Stimulated activated CD8-positive, alpha-beta memory T cell treated with anti-CD3 and anti-CD28 coated beads, Interleukin-7, amount 100 ng/mL, for 24 hours (primary cell): ENCODE data around the gene SLC22A5.
"Not testable (repeated sequence)": the region's sequence is repeated elsewhere in the genome, so short reads cannot be mapped to it uniquely, and the experiment has no call there.

Source experiments
- DNase-seq: peaks from one replicate; pipeline ENCODE4 v3.0.0-alpha.2; 2020; ENCODE audit warnings: low read depth

SLC22A5 gene

DNA sequence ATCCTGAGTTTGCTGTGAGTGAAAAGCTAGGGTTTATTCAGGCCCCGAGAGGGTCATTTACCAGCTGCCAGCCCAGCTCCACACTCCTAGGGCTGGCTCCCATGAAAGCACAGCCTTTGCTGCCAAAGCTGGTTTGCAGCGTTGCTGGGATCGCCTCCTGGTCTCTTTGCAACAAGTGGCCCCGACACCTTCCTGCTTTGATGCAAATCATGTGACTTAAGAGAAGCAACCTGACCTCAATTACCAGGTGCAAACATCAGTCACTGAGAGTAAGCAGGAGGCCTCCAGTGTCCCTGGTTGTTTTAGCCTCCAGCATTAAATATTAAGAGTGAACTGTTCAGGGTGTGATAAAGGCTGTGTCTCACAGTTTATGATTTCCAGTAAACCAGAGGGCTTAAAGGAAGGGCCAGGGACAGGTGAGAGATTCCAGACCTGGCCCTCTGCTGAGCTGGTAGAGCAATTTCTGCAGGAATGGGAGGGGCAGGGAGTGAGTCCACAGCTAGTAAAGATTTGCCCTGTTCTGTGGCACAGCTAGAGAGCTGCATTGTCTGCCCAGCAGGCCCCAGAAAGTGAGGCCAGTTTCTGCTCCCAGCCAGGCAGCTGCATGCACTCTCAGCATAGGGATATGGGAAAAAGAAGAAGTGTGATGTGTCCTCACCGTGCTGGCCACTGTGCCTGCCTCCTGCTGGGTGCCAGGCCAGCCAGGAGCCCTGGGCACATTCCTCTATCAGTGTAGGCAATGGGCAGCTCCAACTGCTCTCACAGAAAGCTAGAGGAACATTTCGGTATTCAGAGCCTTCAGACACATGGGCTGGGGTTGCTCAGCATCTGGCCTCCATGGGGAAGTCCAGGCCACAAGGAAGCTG lies 58.0 kb downstream of the SLC22A5 start:
- no peak for DNase-seq

DNA sequence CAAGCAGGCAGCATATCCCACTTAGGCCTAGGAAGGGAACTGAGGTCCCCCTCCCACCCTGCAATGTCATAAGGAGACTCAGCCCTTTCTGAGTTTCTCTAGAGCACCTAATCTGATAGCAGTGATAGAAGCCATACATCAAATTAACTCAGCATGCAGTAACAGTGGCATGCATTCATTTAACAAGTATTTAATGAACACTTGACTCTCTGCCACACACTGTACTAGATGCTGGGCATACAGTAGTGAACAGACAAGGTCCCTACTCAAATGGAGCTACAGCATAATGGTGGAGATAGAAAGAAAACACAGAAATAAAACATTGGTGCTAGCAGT lies 58.6 kb downstream of the SLC22A5 start:
- no peak for DNase-seq

DNA sequence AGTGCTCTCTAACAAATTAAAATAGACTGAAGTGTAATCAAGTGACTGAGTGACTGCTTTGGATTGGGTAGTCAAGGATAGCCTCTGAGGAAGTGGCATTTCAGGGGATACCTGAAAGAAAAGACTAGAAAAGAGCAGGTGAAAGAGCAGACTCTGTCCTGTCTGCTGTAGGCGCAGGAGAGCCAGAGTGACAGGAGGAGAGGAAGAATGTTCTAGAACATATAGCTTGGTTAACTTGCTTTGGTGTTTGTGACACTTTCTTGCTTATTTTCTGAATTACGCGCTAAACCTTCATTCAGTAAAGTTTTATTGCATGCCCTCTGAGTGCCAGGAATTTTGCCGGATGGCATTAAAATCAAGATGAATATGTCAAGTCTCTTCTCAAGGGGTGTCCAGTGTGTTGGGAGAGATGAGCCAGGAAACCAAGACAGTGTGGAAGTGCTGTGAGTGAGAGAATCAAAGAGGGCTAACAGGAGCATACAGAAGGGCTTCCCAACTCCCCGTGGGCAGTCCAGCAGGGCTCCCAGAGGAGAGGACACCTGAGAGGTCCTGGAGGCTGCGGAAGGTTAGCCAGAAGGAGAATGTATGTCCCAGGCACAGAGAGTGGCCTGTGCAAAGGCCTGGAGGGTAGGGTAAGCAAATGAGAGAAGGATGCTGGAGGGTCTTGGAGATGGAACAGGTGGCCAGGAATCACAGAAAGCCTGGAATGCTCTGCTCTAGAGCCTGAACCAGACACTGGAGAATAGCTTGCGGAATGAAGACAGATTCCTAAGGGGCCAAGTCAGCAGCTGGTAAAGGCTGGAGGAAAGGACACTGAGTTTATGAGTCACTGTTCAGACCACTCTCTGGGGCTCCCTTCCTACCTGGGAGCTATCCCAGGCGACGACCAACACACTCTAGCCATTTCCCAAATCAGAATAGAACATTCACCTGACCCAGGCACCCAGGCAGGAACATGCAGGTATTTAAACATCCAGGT lies 59.3 kb downstream of the SLC22A5 start:
- no peak for DNase-seq

DNA sequence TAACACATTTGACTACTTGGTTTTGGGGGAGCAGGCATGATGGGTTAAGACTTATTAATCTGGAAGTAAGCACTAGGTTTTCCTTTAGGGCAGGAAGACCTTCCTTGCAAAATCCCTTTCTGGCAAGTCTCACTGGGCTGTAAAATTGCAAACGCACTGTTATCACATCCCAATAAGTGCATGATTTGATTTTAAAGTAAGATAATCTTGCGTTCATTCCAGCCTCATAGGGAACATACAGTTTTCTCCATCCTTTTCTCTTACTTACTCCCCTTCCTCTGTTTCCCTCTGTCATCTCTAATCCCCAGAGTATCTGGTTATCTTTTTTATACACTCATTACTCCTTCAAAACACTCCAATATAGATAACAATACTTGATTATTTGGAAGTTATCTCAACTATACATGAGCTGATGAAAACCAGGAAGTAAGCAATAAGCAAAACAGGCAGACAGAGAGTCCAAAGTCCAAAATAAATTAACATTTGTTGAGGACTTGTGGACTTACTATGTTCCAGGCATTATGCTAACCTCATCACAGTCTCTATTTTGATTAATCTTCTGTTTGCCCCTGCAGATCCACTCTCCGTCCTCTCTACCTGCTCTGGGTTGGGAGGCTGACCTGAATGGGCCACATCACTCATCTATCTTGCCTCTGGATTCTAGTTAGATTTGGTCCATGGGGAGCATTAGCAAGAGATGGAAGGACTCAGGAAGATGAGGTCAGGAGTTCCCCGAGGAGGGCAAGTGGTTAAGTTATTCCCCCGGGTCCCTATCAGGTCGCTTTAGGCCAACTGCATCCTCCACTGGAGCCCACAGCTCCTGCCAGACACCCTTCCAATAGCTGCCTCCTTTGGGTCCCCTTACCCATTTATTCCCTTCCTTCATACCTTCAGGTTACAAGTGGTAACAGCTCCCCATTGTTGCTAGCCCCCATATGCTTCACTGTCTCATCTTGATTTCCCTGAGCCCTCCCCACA lies 60.2 kb downstream of the SLC22A5 start:
- no peak for DNase-seq

DNA sequence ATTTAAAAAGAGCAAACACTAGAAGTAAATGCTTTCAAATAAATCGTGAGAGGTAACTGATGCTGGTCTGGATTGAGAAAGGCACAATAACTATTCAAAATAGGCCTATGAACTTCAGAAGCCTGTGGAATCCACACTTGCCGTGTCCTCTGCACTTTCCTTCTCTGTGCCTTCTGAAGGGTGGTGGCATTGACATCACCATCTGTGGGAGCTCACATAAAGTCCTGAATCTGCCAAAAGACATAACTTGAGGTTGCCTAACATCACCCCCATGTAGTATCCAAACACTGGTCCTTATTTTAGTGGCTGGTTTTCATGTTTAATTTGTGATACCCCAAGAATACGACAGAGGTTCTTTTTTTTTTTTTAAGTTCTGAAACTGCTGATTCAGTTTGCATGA lies 61.2 kb downstream of the SLC22A5 start:
- no peak for DNase-seq

DNA sequence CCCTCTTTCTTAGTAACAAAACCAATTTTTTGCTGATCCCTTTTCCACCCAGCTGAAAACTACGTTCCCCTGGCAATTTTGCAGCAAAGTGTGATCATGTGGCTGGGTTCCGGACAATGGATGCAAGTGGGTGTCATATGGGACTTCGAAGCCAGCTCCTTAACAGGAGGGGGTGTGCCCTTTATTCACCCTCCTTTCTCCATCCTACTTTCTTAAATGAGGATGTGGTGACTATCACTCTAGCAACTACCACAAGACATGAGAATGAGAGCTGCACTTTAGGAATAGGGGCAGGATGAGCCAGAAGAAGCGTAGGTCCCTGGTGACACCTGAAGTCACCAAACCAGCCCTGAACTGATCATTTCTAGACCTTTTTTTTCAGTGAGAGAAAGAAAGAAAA lies 62.1 kb downstream of the SLC22A5 start:
- no peak for DNase-seq

DNA sequence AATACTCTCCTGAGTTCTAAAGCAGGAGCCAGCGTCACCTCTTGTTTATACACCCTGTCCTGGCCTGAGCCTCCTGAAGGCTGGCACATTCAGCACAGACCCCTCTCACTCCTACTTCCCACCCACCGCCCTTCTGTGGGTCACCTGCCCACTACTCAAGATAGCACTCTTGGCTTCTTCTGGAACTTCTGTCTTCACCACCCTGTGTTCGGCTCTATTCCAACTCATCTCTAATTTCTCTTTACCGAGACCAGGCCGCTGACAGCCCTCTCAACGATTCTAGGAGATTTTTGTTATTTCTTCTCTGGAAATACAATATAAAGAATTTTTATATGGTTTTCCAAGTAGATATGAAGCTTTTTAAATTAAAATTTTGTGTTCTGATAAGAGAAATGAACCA lies 63.6 kb downstream of the SLC22A5 start:
- DNase-seq: no peak

DNA sequence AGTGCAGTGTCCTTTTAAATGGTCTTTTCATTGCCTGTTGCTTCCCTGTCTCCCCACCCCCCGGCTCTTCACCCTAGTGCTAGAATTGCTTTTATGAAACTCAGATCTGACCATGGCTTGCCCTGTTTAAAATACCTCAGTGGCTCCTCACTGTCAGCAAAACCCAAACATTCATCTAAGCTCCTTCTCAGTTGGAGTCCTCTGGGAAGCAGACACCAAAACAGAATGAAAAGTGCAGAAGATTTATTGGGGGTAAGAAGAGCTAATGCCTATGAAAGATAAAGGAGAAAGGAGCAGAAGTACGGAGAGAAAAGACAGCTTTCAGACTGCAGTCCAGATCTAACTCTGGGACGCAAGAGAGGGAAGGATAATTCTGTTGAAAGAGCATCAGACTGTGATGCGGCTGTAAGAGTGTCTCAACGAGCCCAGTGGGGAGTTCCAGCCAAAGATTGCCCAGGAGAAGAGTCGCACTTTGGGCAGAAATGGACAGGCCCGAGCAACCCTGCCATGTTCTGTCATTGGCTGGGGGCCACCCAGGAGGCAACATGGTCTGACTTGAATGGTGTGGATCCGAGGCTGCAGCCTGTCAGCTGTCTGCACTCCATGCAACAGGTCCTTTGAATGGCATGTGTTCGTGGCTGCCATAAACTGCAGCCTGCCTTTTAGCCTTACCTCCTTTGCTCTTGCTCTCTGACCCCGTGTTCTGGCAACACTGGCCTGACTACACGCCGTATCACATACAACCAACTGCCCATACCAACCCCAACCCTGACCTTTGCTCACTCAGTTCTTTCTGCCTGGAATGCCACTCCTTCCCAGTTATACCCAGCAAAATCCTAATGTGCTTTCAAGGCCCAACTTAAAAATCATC lies 65.1 kb downstream of the SLC22A5 start:
- DNase-seq: no peak

DNA sequence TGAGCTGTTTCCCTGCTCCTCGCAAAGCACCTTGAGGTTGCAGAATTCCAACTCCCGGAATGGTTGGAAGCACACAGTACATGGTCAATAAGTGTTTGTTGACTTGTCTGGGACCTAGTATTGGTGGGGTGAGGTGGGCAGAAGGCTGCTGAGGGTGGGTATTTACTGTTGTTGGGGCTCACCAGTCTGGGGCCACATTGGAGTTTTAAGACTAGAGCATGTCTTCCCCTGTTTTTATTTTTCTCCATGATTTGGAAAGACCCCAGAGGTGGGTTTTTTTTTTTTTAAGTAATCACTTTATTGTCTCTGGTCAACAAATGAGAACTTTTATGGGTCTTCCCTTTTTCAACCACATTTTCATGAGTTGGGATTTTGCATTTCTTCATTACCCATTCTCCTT lies 65.9 kb downstream of the SLC22A5 start:
- DNase-seq: no peak

DNA sequence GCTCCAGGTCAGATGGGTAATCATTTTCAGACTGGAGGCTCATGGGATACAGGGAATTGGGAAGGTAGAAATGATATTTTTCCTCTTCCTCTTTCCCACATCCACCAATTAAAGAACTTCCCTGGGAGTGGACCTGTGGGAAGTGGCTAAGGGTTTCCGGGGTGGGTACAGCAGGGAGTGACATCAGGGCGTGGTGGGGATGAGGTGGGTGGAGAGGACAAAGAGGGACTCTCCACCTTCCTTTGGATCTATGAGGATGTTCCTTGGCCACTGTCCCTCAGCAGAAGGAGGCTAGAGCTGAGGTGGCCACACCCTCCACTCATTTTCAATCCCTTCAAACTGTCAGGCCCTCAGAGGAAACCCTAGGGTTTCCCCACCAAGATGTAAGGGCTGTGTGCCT lies 66.4 kb downstream of the SLC22A5 start:
- DNase-seq: no peak

DNA sequence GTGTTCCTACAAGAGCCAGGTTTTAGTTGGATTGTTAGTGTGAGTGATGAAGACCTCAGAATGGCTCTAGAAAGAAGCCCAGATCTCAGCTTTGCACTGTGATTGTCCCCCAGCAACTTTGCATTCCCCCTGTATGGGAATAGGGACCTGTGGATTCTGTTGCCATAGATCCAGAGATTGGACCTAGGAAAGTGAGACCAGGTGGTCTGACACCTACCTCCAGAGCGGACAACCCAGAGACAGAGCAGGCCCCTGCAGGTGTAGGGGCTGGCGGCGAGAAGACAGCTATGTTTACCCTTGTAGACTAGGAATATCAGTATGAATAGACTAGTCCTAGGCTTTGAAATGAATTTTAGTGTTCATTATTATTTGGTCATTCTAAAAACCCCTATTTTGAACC lies 67.4 kb downstream of the SLC22A5 start:
- DNase-seq: no peak

DNA sequence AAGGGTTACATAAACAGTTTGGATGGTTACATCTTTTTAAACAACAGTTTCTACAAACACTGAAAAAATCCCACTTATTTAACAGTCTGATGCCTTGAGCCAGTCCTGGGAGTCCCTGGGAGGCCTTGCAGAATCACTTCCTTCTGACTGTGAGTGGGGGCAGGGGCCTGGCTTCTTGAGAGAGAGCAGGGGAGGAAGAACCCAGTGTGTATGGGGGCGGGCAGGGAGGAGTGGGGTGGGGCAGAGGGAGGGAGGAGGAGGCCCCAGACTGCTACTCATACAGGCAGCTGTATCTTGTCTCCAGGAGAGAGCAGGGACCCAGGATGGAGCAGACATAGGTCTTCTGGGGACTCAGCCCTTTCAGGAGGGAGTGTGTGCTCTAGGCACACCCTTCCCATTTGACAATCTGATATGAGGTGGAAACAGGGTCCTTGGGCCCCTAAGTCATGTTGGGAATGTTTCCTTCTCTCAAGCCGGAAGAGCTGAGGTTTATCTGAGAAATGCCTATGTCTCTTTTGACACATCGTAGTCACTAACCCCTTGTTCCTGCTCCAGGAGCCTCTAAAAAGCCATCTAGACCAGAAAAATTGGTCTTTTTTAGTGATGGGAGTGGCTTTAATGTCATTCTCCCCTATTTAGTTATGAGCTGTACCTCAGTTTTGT lies 68.2 kb downstream of the SLC22A5 start:
- DNase-seq: no peak

DNA sequence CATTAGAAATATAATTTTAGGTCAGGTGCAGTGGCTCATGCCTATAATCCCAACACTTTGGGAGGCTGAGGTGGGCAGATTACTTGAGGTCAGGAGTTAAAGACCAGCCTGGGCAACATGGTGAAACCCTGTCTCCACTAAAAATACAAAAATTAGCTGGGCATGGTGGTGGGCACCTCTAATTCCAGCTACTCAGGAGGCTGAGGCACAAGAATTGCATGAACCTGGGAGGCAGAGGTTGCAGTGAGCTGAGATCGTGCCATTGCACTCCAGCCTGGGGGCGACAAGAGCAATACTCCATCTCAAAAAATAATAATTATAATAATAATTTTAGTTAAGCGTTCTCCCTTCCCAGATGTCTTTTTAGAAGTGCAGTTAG lies 68.7 kb downstream of the SLC22A5 start:
- not testable (repeated sequence) for DNase-seq

DNA sequence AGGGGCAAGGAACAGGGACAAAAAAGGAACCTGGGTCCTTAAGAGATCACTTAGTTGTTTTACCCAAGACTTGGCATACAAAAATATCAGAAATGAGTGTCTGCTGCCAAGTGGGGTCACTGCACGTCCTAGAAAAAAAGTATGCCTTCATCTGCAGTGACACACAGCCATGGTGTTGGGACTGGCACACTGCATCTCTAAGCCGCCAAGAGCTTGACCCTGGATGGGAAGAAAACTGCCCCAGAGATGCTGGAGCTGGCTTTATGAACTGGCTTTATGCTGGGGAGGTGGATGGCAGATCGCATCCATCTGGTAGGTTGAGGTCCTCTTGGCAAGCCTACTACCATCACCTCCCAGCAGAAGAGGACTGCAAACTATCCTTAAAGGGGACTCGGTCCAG lies 69.4 kb downstream of the SLC22A5 start:
- no peak for DNase-seq

DNA sequence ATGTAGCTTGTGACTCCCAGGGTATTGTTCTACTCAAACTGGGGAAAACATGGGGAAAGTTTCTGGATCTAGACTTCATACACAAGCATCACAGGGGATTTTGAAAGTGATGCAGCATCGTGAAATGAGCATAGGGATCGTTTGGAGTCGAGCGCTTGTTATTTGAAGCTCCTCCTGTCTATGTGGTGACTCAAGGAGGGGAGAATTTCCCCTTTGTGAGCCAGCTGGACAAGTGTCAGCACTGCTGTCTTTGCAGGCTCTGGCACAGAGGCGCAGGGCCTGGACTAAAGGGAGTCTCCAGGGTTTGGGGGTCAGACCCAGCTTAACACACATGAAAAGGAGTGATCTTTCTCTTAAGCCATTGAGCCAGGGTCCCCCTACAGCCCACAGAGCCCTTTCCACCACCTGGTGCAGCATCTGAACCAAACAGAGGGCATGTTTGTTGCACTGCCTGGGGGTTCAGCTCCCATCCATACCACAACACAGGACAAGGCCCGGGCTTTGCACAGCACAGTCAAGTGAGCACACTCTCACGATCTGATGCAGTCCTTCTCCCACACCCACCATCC lies 70.1 kb downstream of the SLC22A5 start:
- no peak for DNase-seq

DNA sequence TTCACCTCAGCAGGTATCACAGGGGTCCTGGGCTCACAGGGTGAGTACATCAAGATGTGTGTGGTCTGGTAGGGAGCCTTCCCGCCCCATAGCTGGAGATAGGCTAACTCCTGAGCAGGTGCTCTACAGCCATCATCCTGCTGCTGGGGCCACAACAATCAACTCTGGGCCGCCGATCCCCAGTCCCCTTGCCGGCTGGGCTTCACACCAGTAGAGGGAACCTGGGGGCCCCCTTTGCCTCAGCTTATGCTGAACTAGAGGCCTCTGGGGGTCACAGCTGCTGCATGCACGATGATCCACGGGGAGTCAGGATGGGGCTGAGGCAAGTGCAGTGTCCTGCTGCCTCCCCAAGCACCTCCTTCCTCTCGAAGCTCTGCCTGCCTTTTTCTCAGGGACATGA lies 74.6 kb downstream of the SLC22A5 start:
- no peak for DNase-seq
